SK-N-SH treated with all-trans-retinoic acid at 6 μM for 48 hours (cell line): ENCODE results near the gene ATG16L1.

Source experiments
- ARNTL ChIP-seq: fragments of 450-650 bp; formaldehyde crosslinking; IDR thresholded peaks from 2 replicates; pipeline ENCODE4 v1.5.0; 2020; ENCODE audit warnings: low read depth, mild to moderate bottlenecking, moderate library complexity, borderline replicate concordance
- BACH2 ChIP-seq: fragments of 250-450 bp; sonication (Bioruptor Pico); IDR thresholded peaks from 2 replicates; pipeline ENCODE4 v1.9.0; 2021; ENCODE audit warnings: mild to moderate bottlenecking, borderline replicate concordance
- GLIS3 ChIP-seq: fragments of 250-450 bp; sonication (Bioruptor Pico); IDR thresholded peaks from 2 replicates; pipeline ENCODE4 v1.5.0; 2020; ENCODE audit warnings: mild to moderate bottlenecking, moderate library complexity
- OSR1 ChIP-seq: fragments of 250-450 bp; sonication (Bioruptor Pico); IDR thresholded peaks from 2 replicates; pipeline ENCODE4 v1.8.0; 2022; ENCODE audit warnings: moderate library complexity, mild to moderate bottlenecking, inconsistent platforms
- PATZ1 ChIP-seq: fragments of 250-450 bp; sonication (Bioruptor Pico); IDR thresholded peaks from 2 replicates; pipeline ENCODE4 v1.8.0; 2020; ENCODE audit warnings: mild to moderate bottlenecking, moderate library complexity, borderline replicate concordance
- POU6F1 ChIP-seq: fragments of 250-450 bp; sonication (Bioruptor Pico); IDR thresholded peaks from 2 replicates; pipeline ENCODE4 v1.8.0; 2021; ENCODE audit warnings: low read depth, mild to moderate bottlenecking, moderate library complexity, borderline replicate concordance
- RARB ChIP-seq: fragments of 250-450 bp; sonication (Bioruptor Pico); IDR thresholded peaks from 2 replicates; pipeline ENCODE4 v1.8.0; 2021; ENCODE audit warnings: mild to moderate bottlenecking, moderate library complexity
- SNAI2 ChIP-seq: fragments of 250-450 bp; sonication (Bioruptor Pico); IDR thresholded peaks from 2 replicates; pipeline ENCODE4 v1.5.0; 2020; ENCODE audit warnings: mild to moderate bottlenecking, moderate library complexity
- TCF4 ChIP-seq: fragments of 250-450 bp; sonication (Bioruptor Pico); IDR thresholded peaks from 2 replicates; pipeline ENCODE4 v1.8.0; 2021; ENCODE audit warnings: mild to moderate bottlenecking, moderate library complexity, borderline replicate concordance
- TOX ChIP-seq: fragments of 250-450 bp; sonication (Bioruptor Pico); IDR thresholded peaks from 2 replicates; pipeline ENCODE4 v1.8.0; 2021; ENCODE audit warnings: mild to moderate bottlenecking, moderate library complexity, borderline replicate concordance
- ZFP3 ChIP-seq: fragments of 250-450 bp; sonication (Bioruptor Pico); IDR thresholded peaks from 2 replicates; pipeline ENCODE4 v1.5.0; 2020; ENCODE audit warnings: mild to moderate bottlenecking, moderate library complexity
- ZNF70 ChIP-seq: fragments of 450-650 bp; formaldehyde crosslinking; IDR thresholded peaks from 2 replicates; pipeline ENCODE4 v1.5.0; 2020; ENCODE audit warnings: mild to moderate bottlenecking, moderate library complexity
- TF ChIP-seq, protein P1 (sequence below): fragments of 250-450 bp; sonication (Bioruptor Pico); IDR thresholded peaks from 2 replicates; pipeline ENCODE4 v1.5.1; 2020; ENCODE audit warnings: low read depth, mild to moderate bottlenecking, moderate library complexity

- TF ChIP-seq, protein P1, sequence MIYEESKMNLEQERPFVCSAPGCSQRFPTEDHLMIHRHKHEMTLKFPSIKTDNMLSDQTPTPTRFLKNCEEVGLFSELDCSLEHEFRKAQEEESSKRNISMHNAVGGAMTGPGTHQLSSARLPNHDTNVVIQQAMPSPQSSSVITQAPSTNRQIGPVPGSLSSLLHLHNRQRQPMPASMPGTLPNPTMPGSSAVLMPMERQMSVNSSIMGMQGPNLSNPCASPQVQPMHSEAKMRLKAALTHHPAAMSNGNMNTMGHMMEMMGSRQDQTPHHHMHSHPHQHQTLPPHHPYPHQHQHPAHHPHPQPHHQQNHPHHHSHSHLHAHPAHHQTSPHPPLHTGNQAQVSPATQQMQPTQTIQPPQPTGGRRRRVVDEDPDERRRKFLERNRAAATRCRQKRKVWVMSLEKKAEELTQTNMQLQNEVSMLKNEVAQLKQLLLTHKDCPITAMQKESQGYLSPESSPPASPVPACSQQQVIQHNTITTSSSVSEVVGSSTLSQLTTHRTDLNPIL (CRISPR knock-in tag) = no peak
- no peak for TF ChIP-seq TCF4 (CRISPR knock-in tag)
- no peak for TF ChIP-seq OSR1 (CRISPR knock-in tag)
- no peak for TF ChIP-seq ARNTL (CRISPR knock-in tag)
- no peak for TF ChIP-seq RARB (CRISPR knock-in tag)
- TF ChIP-seq ZFP3 (CRISPR knock-in tag) = no peak
- no peak for TF ChIP-seq ZNF70 (CRISPR knock-in tag)
- TF ChIP-seq PATZ1 (CRISPR knock-in tag) = no peak
- TF ChIP-seq GLIS3 (CRISPR knock-in tag) = no peak
- TF ChIP-seq BACH2 (CRISPR knock-in tag) = no peak
- no peak for TF ChIP-seq SNAI2
- TF ChIP-seq TOX (CRISPR knock-in tag) = no peak
- no peak for TF ChIP-seq POU6F1 (CRISPR knock-in tag)
Measured at GRCh38 chr2:233209533-233210171, 41.8 kb upstream of the ATG16L1 start.
